GM12891 (cell line): ENCODE results near the gene PITPNB.
A peak's percentile ranks its signal among the peaks of the same experiment; 100 is the strongest.

Source experiments
- DNase-seq: peaks from one replicate; pipeline ENCODE4 v3.0.0; 2011; ENCODE audit warnings: low spot score; ENCODE audit not compliant: insufficient read length
- FAIRE-seq: peaks from 2 replicates; lab custom pipeline; 2011; peaks lifted over from hg19 to GRCh38; lab: Jason Lieb, UNC
- PAX5 ChIP-seq: IDR thresholded peaks from 2 replicates; pipeline ENCODE4 v1.6.1; 2011; ENCODE audit warnings: low read length, moderate library complexity, mild to moderate bottlenecking; ENCODE audit not compliant: insufficient read depth, severe bottlenecking
- POLR2A ChIP-seq: IDR thresholded peaks from 2 replicates; pipeline ENCODE4 v1.6.1; 2011; ENCODE audit warnings: low read depth, low read length, control low read depth
- POLR2AphosphoS5 ChIP-seq: IDR thresholded peaks from 2 replicates; pipeline ENCODE4 v1.6.1; 2011; ENCODE audit warnings: low read depth, low read length, control low read depth
- POU2F2 ChIP-seq: IDR thresholded peaks from 2 replicates; pipeline ENCODE4 v1.6.1; 2011; ENCODE audit warnings: low read depth, mild to moderate bottlenecking, control low read depth, low read length, moderate library complexity
- SPI1 ChIP-seq: IDR thresholded peaks from 2 replicates; pipeline ENCODE4 v1.6.1; 2011; ENCODE audit warnings: low read depth, low read length, control low read depth
- TAF1 ChIP-seq: IDR thresholded peaks from 2 replicates; pipeline ENCODE4 v1.6.1; 2011; ENCODE audit warnings: low read depth, low read length, control low read depth

The PITPNB gene

DNA sequence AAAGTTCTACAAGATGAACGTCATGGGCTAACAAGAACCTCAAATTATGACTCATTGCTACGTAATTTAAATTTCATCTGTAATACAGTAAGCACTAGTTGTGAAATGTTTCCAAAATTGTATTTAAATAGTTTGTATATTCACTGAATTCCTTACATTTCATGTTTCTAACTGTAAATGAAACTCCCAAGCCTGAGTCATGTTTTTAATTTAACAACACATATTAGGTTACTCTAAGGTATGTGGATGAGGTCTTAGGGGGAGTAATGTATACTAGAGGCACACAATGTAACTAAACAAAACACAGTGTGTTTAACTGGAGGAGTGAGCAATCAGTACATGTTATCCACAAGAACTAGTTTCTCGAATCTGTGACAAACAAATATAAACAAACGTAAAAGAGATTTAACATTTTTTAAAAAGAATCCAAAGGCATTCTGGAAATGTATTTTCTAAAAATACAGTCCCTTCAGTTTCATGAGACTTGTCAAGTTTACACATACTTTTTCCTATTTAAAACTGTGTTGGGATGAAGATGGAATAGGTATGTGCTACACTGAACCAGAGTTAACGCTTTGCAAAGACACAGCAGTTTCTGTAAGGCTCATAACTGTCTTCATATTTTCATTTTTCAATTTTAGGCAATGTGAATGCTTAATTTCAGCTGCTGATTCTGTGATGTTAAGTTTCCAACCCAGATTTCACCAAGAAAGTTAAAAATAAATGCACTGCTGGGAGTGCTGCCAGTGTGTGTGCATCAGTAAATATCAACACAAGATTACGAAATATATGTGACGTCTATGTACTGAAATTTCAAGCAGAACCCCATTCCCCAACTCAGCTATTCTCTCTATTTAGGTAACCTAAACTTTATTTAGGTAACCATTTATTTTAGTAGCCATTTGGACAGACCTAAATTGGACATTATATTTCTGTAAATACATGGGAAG is 52.6 kb downstream of the PITPNB start:
- TF ChIP-seq POLR2A: no peak
- no peak for TF ChIP-seq POU2F2
- no peak for TF ChIP-seq PAX5
- no peak for TF ChIP-seq SPI1
- TF ChIP-seq TAF1: no peak
- TF ChIP-seq POLR2AphosphoS5: no peak
- no peak for FAIRE-seq
- no peak for DNase-seq

DNA sequence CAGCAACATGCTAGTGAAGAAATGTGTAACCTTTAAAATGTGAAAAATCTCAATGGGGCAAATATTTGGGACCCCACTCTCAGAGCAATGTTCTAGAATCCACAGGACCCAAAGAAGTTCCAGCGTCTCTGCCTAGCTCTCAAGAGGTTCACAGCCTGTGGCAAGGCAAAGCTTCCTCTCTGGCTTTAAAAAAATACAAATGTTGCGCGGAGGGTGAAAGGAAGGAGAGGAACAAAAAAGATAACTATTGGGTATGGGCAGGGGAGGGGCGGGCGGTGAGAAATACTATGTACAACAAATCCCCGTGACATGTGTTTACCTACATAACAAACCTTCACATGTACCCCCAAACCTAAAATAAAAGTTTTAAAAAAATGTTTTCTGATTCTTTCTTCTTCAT is 53.6 kb downstream of the PITPNB start:
- FAIRE-seq: no peak
- no peak for TF ChIP-seq SPI1
- no peak for TF ChIP-seq POLR2AphosphoS5
- TF ChIP-seq POLR2A: no peak
- TF ChIP-seq POU2F2: no peak
- no peak for TF ChIP-seq TAF1
- TF ChIP-seq PAX5: no peak
- no peak for DNase-seq

DNA sequence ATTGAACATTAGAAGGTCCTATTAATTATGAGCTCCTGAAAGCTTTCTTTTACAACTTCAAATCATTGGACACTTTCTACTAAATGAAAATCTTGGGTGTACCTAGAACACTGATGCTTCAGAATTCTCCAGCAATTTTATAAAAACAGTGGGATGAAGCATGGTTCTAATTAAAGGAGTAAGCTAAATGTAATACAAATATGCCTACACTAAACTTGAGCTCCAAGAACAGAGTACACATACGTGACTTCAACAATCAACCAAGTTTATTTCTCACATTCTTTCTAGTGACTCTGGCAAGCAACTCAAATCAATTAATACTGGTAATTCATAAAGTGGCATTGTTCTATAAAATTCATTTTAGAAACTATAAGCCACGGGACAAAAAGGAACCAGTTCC is 55.5 kb downstream of the PITPNB start:
- FAIRE-seq: no peak
- TF ChIP-seq POU2F2 (no peak), POLR2AphosphoS5 (no peak), SPI1 (no peak)
- no peak for DNase-seq

- peak; percentile 31 for FAIRE-seq
- TF ChIP-seq SPI1 (no peak), POU2F2 (no peak), POLR2AphosphoS5 (no peak), POLR2A (no peak), PAX5 (no peak), TAF1 (no peak)
- DNase-seq: no peak
Observed at GRCh38 chr22:27863001-27863400, 56.1 kb downstream of the PITPNB start.

DNA sequence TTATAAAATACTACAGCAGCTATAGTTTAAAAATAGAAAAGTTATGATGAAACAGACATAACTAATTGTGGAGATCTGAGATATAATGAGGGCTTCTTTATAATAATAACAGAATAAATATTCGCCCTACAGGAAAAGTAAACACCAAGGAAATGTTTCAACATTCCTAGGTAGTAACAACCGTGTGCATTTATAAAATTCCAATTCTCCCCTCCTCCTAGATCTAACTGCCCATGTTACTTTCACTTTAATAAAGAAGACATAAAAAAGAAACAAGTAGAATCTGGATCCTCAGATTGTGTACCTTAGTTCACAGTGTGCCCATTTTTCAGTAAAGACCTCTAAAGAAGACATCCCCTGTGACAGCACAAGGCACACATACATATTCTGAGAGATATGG is 59.7 kb downstream of the PITPNB start:
- TF ChIP-seq POLR2AphosphoS5 (no peak), PAX5 (no peak), SPI1 (no peak)
- no peak for FAIRE-seq
- no peak for DNase-seq

DNA sequence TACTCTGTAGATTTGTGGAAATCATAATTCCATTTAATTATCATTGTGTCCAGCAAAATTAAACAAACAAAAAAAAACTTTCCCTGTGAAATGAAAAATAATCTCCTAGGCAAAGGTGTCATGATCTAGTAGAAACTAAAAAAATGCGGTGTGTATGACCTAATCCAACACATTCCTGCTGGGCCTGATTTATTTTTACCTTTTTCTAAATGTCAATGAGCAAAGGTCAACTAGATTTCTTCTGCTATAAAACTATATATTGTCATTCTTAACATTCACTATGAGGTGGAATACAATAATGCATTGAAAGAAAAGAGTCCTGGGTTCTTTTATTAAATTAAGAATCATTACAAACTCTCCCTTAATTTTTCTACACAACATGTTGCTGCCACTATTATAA is 60.4 kb downstream of the PITPNB start:
- DNase-seq (no peak), FAIRE-seq (no peak)
- TF ChIP-seq TAF1 (no peak), POLR2A (no peak), POU2F2 (no peak), POLR2AphosphoS5 (no peak), PAX5 (no peak), SPI1 (no peak)

GRCh38 chr22:27857443-27857842 is 61.6 kb downstream of the PITPNB start:
- no peak for TF ChIP-seq SPI1
- TF ChIP-seq POU2F2: no peak
- no peak for TF ChIP-seq PAX5
- no peak for TF ChIP-seq POLR2AphosphoS5
- TF ChIP-seq TAF1: no peak
- no peak for TF ChIP-seq POLR2A
- no peak for DNase-seq
- no peak for FAIRE-seq

- FAIRE-seq (no peak), DNase-seq (no peak)
- TF ChIP-seq POLR2AphosphoS5 (no peak), TAF1 (no peak), POLR2A (no peak), SPI1 (no peak), PAX5 (no peak), POU2F2 (no peak)
Observed at GRCh38 chr22:27856386-27856785, 62.7 kb downstream of the PITPNB start.

DNA sequence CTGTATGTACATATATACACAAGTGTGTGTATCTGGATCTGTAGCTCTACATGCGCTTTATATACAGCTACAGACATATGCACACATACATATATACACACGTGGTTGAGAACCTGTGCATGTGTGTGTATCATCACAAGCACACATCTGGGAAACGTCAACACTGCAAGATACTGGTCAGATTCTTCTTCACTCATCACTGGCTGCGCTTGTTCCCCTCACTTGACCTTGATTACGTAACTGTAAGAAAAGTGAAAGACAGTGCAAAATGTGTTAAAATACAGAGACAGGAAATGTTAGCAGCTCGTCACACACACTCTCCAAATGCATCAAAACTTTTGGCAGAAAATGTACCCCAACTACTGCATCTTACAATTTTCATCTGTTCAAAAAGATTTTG is 65.6 kb downstream of the PITPNB start:
- FAIRE-seq (peak; percentile 67), DNase-seq (no peak)
- TF ChIP-seq POLR2A (no peak), TAF1 (no peak), POLR2AphosphoS5 (no peak), PAX5 (no peak), POU2F2 (no peak), SPI1 (no peak)
